Peyer's patch (tissue), 4 donors: Measurements from ENCODE around the gene KPNA4.

ENCODE experiments used
- CTCF ChIP-seq, 6 experiments: fragments of 450-650 bp in 4 of 6; fragments of 200-600 bp in 2 of 6; sonication (generic) in 1 of 6; IDR thresholded peaks; one replicate each; pipeline ENCODE4 v1.5.1; 2017 to 2019; ENCODE audit warnings: antibody characterized with exemption in 6 of 6, mild to moderate bottlenecking in 3 of 6, moderate library complexity in 1 of 6
- POLR2A ChIP-seq, 2 donors: fragments of 450-650 bp; IDR thresholded peaks; one replicate each; pipeline ENCODE4 v1.5.1; 2017; ENCODE audit warnings: antibody characterized with exemption in 2 of 2, mild to moderate bottlenecking in 2 of 2, moderate library complexity in 2 of 2

- no peak for TF ChIP-seq CTCF (IDR thresholded peaks at IDR 0.05)
- TF ChIP-seq POLR2A (IDR thresholded peaks at IDR 0.05): no peak
Measured at GRCh38 chr3:160562952-160563351, 2.4 kb downstream of the KPNA4 start.
